ENCODE data around the gene RIPK4.

DNA sequence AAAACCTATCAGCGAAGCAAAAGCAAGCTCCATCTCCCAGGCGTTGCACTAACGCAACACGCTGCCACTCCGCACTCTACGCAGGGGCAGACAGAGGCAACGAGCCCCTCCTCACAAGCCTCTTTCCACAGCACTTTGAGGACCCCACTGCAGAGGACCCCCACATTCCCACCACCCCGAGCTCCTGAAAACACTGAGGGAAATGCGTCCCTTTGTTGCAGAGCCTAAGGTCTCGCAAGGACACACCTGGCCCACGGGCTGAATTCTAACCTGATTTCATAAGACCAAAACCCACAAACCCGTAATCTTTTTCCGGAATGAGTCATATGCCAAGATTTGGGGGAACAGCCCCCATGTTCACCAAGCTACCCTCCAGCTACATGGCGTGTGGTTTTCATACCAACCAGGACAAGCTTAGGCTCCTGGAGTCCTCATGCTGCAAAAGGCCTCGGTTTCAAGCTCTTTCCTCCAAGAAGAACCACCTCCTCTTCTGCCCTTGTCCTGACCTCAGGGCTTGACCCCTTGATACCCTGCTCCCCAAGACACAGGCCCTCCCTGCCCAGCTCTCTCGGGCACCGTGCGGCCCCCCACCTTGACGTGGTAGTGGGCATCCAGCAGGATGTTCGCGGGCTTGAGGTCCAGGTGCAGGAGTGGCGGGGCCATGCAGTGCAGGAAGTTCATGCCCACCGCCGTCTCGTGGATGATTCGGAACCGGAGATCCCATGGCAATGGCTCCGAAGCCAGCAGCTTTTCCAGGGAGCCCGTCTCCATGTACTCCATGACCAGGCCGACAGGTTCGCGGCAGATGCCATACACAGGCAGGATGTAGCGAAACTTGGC is 10.7 kb downstream of the RIPK4 start:
- TF ChIP-seq, protein P1, sequence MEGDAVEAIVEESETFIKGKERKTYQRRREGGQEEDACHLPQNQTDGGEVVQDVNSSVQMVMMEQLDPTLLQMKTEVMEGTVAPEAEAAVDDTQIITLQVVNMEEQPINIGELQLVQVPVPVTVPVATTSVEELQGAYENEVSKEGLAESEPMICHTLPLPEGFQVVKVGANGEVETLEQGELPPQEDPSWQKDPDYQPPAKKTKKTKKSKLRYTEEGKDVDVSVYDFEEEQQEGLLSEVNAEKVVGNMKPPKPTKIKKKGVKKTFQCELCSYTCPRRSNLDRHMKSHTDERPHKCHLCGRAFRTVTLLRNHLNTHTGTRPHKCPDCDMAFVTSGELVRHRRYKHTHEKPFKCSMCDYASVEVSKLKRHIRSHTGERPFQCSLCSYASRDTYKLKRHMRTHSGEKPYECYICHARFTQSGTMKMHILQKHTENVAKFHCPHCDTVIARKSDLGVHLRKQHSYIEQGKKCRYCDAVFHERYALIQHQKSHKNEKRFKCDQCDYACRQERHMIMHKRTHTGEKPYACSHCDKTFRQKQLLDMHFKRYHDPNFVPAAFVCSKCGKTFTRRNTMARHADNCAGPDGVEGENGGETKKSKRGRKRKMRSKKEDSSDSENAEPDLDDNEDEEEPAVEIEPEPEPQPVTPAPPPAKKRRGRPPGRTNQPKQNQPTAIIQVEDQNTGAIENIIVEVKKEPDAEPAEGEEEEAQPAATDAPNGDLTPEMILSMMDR (IDR thresholded peaks at IDR 0.05) = no peak
- no peak for TF ChIP-seq RORB (CRISPR knock-in tag; IDR thresholded peaks at IDR 0.05)
- TF ChIP-seq, protein P2, sequence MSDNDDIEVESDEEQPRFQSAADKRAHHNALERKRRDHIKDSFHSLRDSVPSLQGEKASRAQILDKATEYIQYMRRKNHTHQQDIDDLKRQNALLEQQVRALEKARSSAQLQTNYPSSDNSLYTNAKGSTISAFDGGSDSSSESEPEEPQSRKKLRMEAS (CRISPR knock-in tag; IDR thresholded peaks at IDR 0.05) = no peak
- no peak for TF ChIP-seq NFE2L1 (CRISPR knock-in tag; IDR thresholded peaks at IDR 0.05)
- no peak for TF ChIP-seq FOXJ3 (CRISPR knock-in tag; IDR thresholded peaks at IDR 0.05; ENCODE audit: borderline replicate concordance)
- TF ChIP-seq, protein P3, sequence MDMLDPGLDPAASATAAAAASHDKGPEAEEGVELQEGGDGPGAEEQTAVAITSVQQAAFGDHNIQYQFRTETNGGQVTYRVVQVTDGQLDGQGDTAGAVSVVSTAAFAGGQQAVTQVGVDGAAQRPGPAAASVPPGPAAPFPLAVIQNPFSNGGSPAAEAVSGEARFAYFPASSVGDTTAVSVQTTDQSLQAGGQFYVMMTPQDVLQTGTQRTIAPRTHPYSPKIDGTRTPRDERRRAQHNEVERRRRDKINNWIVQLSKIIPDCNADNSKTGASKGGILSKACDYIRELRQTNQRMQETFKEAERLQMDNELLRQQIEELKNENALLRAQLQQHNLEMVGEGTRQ (CRISPR knock-in tag; IDR thresholded peaks at IDR 0.05) = no peak
- no peak for TF ChIP-seq JUN (CRISPR knock-in tag; IDR thresholded peaks at IDR 0.05)
- TF ChIP-seq MYBL2 (CRISPR knock-in tag; IDR thresholded peaks at IDR 0.05) = no peak
